ENCODE results near the gene GRK1. TPM values are rescaled to one million over a fixed set of nuclear protein-coding genes. Genes with fewer than 3 reads are reported as not detected.

The GRK1 gene
- total RNA-seq, 1 donor from 2014 or later, result 0.34 TPM

GRCh38 chr13:113732961-113733950 is 66.2 kb downstream of the GRK1 start:
- Mint-ChIP-seq H3K4me1 (no peaks in the 10 kb centered on the region), H3K4me3 (no peak overlapping the region), H3K36me3 (no peaks in the 10 kb centered on the region), H3K27ac (no peak overlapping the region), H3K9me3 (no peaks in the 10 kb centered on the region), H3K27me3 (ENCODE audit: low read depth) (peaks cover 18% of the 10 kb centered on the region)
- DNase-seq (ENCODE audit: low spot score in 2 of 2, unreplicated experiment in 2 of 2), result peak in 1 of 2 experiments; percentile 12
- TF ChIP-seq CTCF (IDR thresholded peaks at IDR 0.05; ENCODE audit: unreplicated experiment), result no peak

DNA sequence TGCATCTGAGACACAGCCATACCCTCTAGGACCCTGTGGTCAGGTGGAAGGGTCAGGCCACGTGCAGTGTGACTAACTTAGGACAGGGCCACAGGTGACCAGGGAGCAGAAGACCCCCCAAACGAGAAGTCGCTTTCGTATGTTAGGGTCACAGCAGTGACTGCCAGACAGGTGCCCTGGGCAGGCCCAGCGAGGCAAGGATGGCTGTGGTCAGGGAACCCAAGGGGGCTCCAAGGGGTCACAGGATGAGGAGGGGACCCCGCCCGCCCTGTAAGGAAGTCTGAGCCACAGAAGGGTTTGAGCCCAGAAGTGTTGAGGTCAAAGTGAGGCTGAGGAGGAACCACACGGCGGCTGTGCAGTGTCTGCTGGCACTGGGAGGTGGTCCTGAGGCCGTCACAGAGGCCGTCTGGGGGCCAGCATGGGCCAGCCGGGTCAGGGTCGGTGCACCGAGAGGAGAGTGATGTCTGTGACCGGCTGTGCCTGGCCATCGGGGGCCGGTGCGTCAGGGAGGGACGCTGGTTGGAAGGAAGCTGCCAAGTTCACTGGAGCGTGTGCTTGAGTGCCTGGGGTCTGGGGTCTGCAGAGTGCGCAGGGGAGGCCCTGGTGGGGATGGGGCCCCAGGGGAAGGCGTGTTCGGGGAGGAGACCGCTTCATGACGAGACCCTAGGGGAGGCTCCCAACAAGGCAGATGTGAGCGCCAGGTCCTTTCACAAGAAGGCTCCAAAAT is 67.2 kb downstream of the GRK1 start:
- TF ChIP-seq CTCF (IDR thresholded peaks at IDR 0.05; ENCODE audit: unreplicated experiment), result no peak
- Mint-ChIP-seq H3K27ac (no peak overlapping the region), H3K9me3 (no peaks in the 10 kb centered on the region), H3K27me3 (ENCODE audit: low read depth) (peaks cover 14% of the 10 kb centered on the region), H3K4me3 (no peak overlapping the region), H3K36me3 (no peaks in the 10 kb centered on the region), H3K4me1 (no peaks in the 10 kb centered on the region)
- DNase-seq (ENCODE audit: low spot score in 2 of 2, unreplicated experiment in 2 of 2), result peak in 1 of 2 experiments; percentile 18

DNA sequence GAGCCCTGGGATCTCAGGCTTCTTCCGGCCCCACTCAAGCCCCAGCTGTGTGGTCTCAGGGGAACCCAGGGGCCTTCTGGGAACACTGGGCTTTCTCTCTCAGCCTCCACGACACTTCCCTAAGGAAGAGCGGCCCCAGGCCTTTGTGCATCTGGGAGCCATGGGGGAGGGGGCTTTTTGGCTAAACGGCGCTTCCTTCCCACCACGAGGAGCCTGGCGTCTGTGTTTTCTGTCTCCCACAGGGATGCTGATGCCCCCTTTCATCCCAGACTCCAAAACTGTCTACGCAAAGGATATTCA is 67.8 kb downstream of the GRK1 start:
- no peak for DNase-seq (ENCODE audit: low spot score in 2 of 2, unreplicated experiment in 2 of 2)
- H3K36me3 Mint-ChIP-seq, result no peaks in the 10 kb centered on the region
- H3K4me3 Mint-ChIP-seq, result no peak overlapping the region

GRCh38 chr13:113735194-113735593 is 68.2 kb downstream of the GRK1 start:
- Mint-ChIP-seq H3K27me3 (ENCODE audit: low read depth) (peaks cover 11% of the 10 kb centered on the region), H3K36me3 (no peaks in the 10 kb centered on the region), H3K4me1 (no peaks in the 10 kb centered on the region), H3K27ac (no peak overlapping the region), H3K9me3 (no peaks in the 10 kb centered on the region), H3K4me3 (no peak overlapping the region)
- no peak for TF ChIP-seq CTCF (IDR thresholded peaks at IDR 0.05; ENCODE audit: unreplicated experiment)
- no peak for DNase-seq (ENCODE audit: low spot score in 2 of 2, unreplicated experiment in 2 of 2)

More for the DNA sequence above, 67.8 kb downstream of the GRK1 start:
- Mint-ChIP-seq H3K27ac (no peak overlapping the region), H3K9me3 (no peaks in the 10 kb centered on the region), H3K27me3 (ENCODE audit: low read depth) (peaks cover 11% of the 10 kb centered on the region), H3K4me1 (no peaks in the 10 kb centered on the region)
- TF ChIP-seq CTCF (IDR thresholded peaks at IDR 0.05; ENCODE audit: unreplicated experiment), result no peak

DNA sequence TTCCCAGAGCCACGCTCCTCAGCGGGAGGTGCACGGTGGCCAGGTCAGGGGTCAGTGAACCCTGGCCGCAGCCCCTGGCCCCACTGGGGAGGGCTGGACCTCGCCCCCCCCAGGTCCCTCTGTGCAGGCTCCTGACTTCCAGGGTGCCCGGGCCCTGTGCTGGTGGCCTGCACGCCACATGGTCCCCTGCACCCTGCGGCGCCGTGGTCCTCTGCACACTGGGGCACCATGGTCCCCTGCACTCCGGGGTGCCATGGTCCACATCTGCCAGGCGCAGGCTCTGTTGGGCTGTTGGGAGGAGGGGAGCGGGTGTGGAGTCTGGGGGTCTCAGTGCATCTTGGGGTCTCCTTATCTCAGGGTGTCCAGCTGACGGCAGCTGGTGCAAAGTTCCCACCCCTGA is 68.7 kb downstream of the GRK1 start:
- H3K4me1 Mint-ChIP-seq, result no peaks in the 10 kb centered on the region
- no peak overlapping the region for H3K4me3 Mint-ChIP-seq
- no peaks in the 10 kb centered on the region for H3K36me3 Mint-ChIP-seq
- TF ChIP-seq CTCF (IDR thresholded peaks at IDR 0.05; ENCODE audit: unreplicated experiment), result no peak
- no peak overlapping the region for H3K27ac Mint-ChIP-seq
- peak in 1 of 2 experiments; percentile 20 for DNase-seq (ENCODE audit: low spot score in 2 of 2, unreplicated experiment in 2 of 2)
- H3K9me3 Mint-ChIP-seq, result no peaks in the 10 kb centered on the region
- peaks cover 5% of the 10 kb centered on the region for H3K27me3 Mint-ChIP-seq (ENCODE audit: low read depth)
